ENCODE results near the gene PCDH7.

Gene PCDH7

DNA sequence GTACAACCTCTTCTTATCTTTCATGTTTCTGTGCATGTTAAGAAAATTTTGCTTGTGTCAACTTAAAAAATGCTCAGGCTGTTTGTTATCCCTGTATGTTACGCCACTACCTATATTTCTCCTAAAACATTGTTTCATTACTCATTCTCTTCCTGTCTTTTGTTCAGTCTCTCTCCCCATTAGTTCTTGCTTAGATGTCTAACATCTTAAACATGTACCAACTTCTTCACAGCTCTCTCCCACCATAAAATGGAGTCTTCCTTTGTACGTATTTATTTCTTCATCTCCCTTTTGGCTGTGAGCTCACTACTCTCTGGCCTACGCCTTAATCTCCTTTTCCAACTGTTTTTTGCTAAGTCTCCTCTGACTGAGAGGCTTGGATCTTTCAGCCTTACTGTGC, 36.4 kb downstream of the PCDH7 start:
- H2AFZ ChIP-seq (ENCODE audit: low read length) = no peak overlapping the region
- no peaks in the 10 kb centered on the region for H3F3A ChIP-seq (ENCODE audit: insufficient read depth, low read length)
- H3K9me2 ChIP-seq (ENCODE audit: low read depth, low read length) = no peaks in the 10 kb centered on the region
- H3K79me2 ChIP-seq (ENCODE audit: insufficient read depth, low read length) = no peaks in the 10 kb centered on the region
- H3K4me1 ChIP-seq (ENCODE audit: insufficient read depth, low read length, severe bottlenecking) = no peaks in the 10 kb centered on the region
- no peak overlapping the region for H3K4me3 ChIP-seq (ENCODE audit: low read depth, low read length, poor library complexity, severe bottlenecking)
- H4K20me1 ChIP-seq (ENCODE audit: insufficient read depth, low read length) = no peaks in the 10 kb centered on the region
- H3K4me2 ChIP-seq (ENCODE audit: low read length) = no peak overlapping the region
- H3K9me3 ChIP-seq (ENCODE audit: low read length) = no peaks in the 10 kb centered on the region
- H3K27me3 ChIP-seq (ENCODE audit: insufficient read depth, low read length) = no peaks in the 10 kb centered on the region
- no peaks in the 10 kb centered on the region for H3K36me3 ChIP-seq (ENCODE audit: insufficient read depth, low read length)
- H3K9ac ChIP-seq (ENCODE audit: low read length) = no peak overlapping the region
- no peak for TF ChIP-seq CTCF (IDR thresholded peaks at IDR 0.05; ENCODE audit: low read length)
- TF ChIP-seq EZH2 (IDR thresholded peaks at IDR 0.05; ENCODE audit: borderline replicate concordance, low read length) = no peak
- no peak overlapping the region for H3K27ac ChIP-seq (ENCODE audit: low read depth, low read length, poor library complexity, severe bottlenecking)

DNA sequence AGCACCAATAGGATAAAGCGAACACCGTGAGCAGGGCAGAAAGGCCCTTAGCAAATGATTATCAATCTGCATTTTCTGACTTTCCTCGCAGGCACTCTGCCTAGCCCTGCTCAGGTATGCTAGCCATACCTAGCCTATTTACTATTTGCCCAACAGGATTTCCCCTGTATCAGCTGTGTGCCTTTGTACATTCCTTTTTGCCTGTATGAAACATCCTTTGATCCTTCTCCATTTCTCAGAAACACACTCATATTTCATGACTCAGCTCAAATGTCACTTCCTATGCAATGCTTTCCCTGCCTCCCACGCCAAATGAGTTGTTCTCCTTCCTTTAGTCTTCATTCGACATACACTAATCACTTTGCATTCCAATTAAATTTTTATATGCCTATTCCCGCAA, 37.2 kb downstream of the PCDH7 start:
- no peaks in the 10 kb centered on the region for H3K27me3 ChIP-seq (ENCODE audit: insufficient read depth, low read length)
- H4K20me1 ChIP-seq (ENCODE audit: insufficient read depth, low read length) = no peaks in the 10 kb centered on the region
- no peak overlapping the region for H3K4me3 ChIP-seq (ENCODE audit: low read depth, low read length, poor library complexity, severe bottlenecking)
- no peaks in the 10 kb centered on the region for H3K79me2 ChIP-seq (ENCODE audit: insufficient read depth, low read length)
- no peak for TF ChIP-seq EZH2 (IDR thresholded peaks at IDR 0.05; ENCODE audit: borderline replicate concordance, low read length)
- TF ChIP-seq CTCF (IDR thresholded peaks at IDR 0.05; ENCODE audit: low read length) = no peak
- H3K9me3 ChIP-seq (ENCODE audit: low read length) = no peaks in the 10 kb centered on the region
- no peak overlapping the region for H3K4me2 ChIP-seq (ENCODE audit: low read length)
- no peaks in the 10 kb centered on the region for H3K36me3 ChIP-seq (ENCODE audit: insufficient read depth, low read length)
- H3F3A ChIP-seq (ENCODE audit: insufficient read depth, low read length) = no peaks in the 10 kb centered on the region
- H3K9me2 ChIP-seq (ENCODE audit: low read depth, low read length) = no peaks in the 10 kb centered on the region
- no peaks in the 10 kb centered on the region for H3K4me1 ChIP-seq (ENCODE audit: insufficient read depth, low read length, severe bottlenecking)
- no peak overlapping the region for H2AFZ ChIP-seq (ENCODE audit: low read length)
- H3K27ac ChIP-seq (ENCODE audit: low read depth, low read length, poor library complexity, severe bottlenecking) = no peak overlapping the region
- H3K9ac ChIP-seq (ENCODE audit: low read length) = no peak overlapping the region

- no peak overlapping the region for H3K4me2 ChIP-seq (ENCODE audit: low read length)
These were observed 40.4 kb downstream of the PCDH7 start for GRCh38 chr4:30760551-30760950.

More at GRCh38 chr4:30760551-30760950, 40.4 kb downstream of the PCDH7 start:
- TF ChIP-seq CTCF (IDR thresholded peaks at IDR 0.05; ENCODE audit: low read length) (no peak), EZH2 (IDR thresholded peaks at IDR 0.05; ENCODE audit: borderline replicate concordance, low read length) (no peak)
- H3K4me1 ChIP-seq (ENCODE audit: insufficient read depth, low read length, severe bottlenecking) = no peaks in the 10 kb centered on the region
- H3K9me3 ChIP-seq (ENCODE audit: low read length) = no peaks in the 10 kb centered on the region
- H4K20me1 ChIP-seq (ENCODE audit: insufficient read depth, low read length) = no peaks in the 10 kb centered on the region
- no peaks in the 10 kb centered on the region for H3K9me2 ChIP-seq (ENCODE audit: low read depth, low read length)
- H2AFZ ChIP-seq (ENCODE audit: low read length) = no peak overlapping the region
- H3K4me3 ChIP-seq (ENCODE audit: low read depth, low read length, poor library complexity, severe bottlenecking) = no peak overlapping the region
- H3K36me3 ChIP-seq (ENCODE audit: insufficient read depth, low read length) = no peaks in the 10 kb centered on the region
- H3K27ac ChIP-seq (ENCODE audit: low read depth, low read length, poor library complexity, severe bottlenecking) = no peak overlapping the region
- no peaks in the 10 kb centered on the region for H3F3A ChIP-seq (ENCODE audit: insufficient read depth, low read length)
- H3K9ac ChIP-seq (ENCODE audit: low read length) = no peak overlapping the region
- no peaks in the 10 kb centered on the region for H3K27me3 ChIP-seq (ENCODE audit: insufficient read depth, low read length)
- no peaks in the 10 kb centered on the region for H3K79me2 ChIP-seq (ENCODE audit: insufficient read depth, low read length)

Measured in OCI-LY1 (cell line).